GM12873 (cell line): ENCODE results near the gene ABHD1.

Experiments
- TF ChIP-seq, protein P1 (sequence below): IDR thresholded peaks from 2 replicates; pipeline ENCODE4 v1.5.1; 2012; ENCODE audit warnings: low read depth, mild to moderate bottlenecking, moderate library complexity, low read length, control low read depth; ENCODE audit not compliant: insufficient read depth; ENCODE audit errors: missing control alignments

Gene ABHD1

DNA sequence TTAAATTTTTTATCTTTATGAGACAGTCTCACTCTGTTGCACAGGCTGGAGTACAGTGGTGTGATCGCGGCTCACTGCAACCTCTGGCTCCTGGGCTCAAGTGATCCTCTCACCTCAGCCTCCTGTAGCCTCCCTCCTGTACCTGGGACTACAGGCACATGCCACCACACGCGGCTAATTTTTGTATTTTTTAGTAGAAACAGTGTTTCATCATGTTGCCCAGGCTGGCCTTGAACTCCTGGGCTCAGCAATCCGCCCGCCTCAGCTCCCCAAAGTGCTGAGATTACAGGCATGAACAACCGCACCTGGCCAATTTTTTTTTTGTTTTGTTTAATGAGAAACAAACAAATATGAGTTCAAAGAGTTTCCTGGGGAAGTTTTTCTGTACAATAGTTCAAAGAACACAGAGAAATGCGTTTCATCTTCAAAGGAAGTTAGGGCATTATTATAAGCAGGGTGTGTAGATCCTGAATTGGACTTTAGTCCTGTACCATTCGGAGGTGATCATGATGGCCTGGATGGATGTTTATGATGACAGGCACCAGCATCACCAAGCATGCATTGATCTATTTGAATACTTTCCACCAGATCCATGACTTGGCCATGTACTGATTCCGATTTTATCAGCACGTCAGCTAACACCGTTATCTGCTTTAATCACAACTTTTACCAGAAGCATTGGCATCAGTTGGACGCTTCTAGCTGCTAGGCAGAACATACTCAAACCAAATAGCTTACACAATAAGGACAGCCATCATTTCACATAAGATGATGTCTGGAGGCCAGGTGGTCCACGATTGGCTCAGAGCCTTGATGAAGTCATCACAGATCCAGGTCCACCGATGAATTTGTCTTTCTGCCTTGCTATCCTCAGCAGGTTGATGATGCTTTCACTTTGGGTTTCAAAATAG, 54.1 kb downstream of the ABHD1 start:
- TF ChIP-seq, protein P1, sequence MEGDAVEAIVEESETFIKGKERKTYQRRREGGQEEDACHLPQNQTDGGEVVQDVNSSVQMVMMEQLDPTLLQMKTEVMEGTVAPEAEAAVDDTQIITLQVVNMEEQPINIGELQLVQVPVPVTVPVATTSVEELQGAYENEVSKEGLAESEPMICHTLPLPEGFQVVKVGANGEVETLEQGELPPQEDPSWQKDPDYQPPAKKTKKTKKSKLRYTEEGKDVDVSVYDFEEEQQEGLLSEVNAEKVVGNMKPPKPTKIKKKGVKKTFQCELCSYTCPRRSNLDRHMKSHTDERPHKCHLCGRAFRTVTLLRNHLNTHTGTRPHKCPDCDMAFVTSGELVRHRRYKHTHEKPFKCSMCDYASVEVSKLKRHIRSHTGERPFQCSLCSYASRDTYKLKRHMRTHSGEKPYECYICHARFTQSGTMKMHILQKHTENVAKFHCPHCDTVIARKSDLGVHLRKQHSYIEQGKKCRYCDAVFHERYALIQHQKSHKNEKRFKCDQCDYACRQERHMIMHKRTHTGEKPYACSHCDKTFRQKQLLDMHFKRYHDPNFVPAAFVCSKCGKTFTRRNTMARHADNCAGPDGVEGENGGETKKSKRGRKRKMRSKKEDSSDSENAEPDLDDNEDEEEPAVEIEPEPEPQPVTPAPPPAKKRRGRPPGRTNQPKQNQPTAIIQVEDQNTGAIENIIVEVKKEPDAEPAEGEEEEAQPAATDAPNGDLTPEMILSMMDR, result no peak

DNA sequence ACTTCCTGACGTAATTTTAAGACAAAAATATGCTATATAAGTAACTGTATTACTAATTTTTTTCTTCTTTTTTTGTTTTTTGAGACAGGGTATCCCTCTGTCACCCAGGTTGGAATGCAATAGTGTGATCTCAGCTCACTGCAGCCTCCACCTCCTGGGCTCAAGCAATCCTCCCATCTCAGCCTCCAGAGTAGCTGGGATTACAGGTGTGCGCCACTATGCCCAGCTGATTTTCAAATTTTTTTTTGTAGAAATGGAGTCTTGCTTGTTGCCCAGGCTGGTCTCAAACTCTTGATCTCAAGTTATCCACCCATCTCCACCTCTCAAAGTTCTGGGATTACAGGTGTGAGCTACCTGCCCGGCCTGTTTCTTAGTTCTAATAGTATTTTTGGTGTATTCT, 54.9 kb downstream of the ABHD1 start:
- TF ChIP-seq, protein P1, result no peak

DNA sequence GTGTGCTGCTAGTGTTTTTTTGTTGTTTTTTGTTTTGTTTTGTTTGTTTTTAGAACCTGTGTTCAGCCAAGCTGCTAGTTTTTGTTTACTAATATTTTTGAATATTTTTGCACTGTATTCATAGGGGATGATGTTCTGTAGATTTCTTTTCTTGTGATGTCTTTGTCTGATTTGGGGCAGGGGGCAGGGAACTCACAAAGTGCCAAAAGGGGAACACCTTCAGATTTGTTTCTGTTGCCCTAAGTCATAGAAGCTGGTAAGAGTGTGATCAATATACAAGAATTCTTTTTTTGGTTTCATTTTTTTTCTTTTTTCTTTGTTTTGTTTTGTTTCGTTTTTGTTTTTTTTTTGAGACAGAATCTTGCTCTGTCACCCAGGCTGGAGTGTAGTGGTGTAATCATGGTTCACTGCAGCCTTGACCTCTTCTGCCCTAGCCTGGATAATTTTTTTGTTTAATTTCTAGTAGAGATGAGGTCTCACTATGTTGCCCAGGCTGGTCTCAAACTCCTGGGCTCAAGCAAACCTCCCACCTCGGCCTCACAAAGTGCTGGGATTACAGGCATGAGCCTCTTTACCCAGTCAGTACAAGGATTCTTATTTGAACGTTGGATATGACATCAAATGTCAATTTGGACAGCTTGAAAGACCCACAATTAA, 55.9 kb downstream of the ABHD1 start:
- TF ChIP-seq, protein P1, result no peak
